HG02943 (cell line): Measurements from ENCODE around the gene CTBP1.

ENCODE experiments used
- ATAC-seq: cut with Tn5 transposase; IDR thresholded peaks from one replicate; pipeline ENCODE4 v1.9.1; 2021; ENCODE audit warnings: mild to moderate bottlenecking, low read depth, moderate library complexity; ENCODE audit not compliant: unreplicated experiment

CTBP1 gene

DNA sequence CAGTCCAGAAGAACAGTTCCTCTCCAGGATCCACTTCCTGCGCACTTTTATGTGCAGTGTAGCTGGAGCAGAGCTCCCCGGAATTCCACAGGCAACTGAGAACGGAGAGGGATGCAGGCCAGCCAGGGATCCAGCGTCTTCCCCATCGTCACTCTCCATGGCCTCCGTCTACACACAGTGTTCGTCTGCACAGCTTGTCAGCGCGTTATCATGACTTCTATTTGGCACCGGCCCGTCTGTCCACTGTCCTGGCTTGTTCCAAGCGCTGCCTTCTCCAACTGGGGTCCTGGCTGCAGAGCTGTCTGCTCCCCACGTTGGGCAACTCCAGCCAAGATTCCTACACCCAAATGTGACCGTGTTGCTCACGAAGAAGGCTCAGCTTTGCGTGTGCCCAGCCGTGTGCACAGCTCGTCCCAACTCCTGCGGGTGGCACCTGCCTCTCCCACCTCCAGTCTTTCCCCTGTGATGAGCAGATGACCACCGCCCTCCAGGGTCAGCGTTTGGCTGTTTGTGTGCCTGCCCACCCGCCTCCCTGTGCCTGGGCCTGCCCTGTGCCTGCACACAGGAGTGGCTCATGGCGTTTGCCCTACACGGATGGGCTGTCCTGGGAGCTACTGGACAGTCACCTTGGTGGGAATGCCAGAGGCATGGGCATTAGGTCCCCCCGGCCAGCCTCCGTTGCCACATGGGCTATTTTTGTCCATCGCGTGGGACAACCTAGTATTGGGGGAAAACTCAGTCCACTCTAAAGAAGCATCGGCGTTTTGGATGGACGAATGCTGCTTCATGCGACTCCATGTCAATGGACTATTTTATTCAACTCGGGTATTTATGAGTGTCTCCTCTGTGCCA, 2.2 kb upstream of the CTBP1 start:
- no peak for ATAC-seq

DNA sequence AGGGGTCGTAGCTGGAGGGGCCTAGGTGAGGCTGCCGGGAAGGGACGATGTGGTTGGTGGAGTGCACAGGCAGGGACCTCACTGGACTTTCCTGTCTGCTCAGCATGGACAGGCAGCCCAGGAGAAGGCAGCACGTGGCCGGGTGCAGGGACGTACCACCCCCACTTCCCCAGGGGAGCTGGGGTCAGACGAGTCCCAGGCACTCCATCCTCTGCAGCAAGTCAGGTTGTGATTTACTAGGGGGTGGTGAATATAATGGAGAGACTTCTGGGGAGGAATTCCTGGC, 1.5 kb upstream of the CTBP1 start:
- ATAC-seq, result no peak

DNA sequence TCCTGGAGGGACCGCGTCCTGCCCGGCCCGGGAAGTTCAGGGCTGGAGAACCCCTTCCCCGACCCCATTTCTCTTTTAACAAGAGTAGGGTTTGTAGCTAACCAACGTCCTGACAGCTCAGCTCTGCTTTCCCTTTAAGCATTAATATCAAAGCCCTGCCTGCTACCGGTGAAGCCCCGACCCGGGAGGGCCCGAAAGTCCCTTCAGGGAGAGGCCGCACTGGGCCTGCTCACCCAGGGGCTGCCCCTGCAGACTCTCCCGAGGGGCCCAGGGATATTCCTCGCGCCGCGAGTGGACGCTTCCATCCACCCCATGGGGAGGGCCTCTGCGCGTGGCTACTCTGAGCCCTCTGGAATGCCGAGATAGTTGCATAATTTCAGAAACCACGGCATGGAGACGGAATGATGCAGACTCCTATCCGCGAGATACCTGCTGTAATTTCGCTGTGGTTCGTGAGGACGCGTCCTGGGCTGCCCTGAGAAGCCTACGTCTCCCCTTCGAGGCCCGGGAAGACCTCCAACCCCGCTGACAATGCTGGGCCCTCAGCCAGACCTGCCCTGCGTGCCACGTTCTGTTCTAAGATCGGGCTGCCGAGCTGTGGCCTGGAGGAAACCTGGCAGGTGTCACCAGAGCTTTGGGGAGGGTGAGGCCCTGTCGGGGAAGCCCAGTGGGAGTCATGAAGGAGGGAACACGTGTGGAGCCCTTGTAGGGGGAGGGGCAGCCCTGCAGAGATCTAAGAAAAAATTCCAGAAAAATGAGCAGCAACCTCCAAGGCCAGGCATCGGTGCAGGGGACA, 999 bp upstream of the CTBP1 start:
- no peak for ATAC-seq

DNA sequence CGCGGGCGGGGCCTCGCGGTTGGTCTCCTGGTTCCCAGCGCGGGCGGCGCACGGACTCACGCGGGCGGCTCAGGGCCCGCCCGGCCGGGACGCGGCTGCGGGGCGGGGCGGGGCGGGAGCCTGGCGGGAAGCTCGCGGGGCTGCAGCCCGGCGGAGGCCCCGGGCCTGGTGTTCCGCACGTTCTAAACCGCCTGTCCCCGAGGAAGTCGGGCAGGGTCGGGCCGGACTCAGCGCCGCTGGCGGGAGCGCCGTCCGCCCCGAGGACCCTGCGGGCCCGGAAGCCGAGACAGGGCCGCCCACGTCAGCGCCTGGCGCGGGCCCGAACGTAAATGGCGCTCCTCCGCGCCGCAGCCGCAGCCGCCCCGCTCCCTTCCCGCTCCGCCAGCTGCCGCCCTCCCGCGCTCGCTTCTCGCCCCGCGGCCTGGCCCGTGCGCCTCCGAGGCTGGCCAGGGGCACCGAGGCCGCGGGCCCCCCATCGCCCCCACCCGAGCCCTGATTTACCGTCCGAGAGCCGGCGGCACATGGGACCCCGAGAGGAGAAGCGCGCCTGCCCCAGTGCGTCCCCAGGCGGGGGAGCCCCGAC, 309 bp upstream of the CTBP1 start:
- ATAC-seq, result peak; percentile 46

DNA sequence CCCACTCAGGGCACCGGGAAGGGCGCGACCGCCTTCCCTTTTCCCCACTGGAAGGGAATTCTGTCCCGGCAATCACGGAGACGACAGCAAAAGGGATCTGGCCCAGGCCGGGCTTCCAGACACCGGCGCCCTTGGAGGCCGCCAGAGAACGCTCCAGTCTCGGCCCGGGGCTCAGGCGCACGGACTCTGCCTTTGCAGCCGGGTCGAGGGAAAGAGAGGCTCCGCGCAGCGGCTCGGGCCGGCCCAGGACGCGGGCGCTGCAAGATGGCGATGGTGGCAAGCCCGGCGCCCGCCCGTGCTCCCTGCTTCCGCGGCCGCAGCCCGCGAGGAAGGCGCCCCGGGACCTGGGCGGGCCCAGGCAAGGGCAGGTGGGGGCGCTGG, 1.1 kb downstream of the CTBP1 start:
- peak; percentile 21 for ATAC-seq

DNA sequence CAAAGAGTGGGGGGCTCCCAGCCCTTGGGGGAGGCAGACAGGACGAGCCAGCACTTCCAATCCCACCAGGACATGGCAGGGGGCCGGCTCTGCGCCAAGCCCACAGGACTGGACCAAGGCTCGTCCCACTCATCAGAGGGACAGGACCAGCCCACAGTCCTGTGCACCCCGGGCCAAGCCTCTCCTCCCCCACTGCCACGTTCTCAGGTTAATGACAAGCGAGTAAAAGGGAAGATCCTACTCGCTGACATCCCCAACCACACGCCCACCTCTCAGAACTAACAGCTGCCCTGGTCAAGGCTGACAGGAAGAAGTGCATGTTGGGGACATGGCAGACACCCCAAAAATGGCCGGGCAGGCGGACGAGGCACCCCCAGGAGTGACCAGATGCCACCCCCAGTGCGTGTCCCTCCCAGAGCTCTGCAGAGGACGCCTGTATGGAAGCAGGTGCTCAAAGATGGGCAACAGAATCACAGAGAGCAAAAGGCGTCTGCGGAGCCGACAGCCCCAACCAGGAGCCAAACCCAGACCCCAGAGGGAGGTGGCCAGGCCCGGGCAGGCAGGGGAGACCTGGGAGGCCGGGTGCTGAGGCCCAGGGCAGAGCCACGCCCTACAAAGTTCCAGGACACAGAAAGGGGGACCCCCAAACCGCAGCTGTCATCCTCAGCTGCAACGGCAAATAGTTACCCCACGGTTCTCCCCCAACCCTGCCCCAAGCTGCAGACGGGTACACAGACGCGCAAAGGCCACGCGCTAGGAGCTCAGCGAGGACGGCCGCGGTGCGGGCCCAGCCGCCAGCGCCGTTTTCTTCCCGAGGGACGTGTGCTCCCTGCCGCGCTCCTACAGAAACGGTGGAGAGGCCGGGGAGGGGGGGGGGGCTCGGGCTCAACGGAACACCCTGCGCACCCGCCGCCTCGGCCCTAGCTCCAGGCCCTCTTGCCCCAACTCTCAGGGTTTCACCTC, 1.7 kb downstream of the CTBP1 start:
- no peak for ATAC-seq

DNA sequence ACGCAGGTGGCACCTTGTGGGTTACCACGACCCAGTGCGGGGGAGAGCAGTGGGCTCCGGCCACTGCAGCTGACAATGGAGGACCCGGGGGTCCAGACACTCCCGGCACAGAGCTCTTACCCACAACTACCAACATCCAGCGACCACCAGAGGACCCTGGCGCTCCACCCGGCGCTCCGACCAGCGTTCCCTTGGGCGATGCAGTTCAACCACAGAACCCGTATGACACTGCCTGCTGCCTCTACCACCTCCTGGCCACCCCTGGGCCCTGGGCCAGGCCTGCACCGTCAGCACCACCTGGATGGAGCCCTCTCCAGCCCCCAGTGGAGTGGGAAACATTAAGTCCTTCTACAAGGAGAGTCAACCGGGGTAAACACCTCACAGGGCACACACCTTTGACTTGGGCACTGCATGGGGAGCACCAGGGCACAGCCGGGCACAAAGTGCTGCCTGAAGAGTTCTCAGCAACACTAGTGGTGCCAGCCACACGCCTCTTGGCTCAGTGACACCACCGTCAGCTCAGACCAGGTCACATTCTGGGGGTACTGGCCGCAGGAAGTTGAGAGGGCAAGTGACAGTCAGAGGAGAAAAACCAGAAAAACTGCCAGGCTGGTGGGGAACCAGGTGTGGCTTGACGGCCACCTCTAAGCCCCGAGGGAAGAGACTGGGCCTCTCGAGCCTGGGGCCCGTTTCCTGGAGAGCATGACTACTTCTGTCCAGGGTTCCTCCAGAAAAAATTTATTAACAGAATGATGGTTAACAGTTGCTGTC, 2.6 kb downstream of the CTBP1 start:
- no peak for ATAC-seq

DNA sequence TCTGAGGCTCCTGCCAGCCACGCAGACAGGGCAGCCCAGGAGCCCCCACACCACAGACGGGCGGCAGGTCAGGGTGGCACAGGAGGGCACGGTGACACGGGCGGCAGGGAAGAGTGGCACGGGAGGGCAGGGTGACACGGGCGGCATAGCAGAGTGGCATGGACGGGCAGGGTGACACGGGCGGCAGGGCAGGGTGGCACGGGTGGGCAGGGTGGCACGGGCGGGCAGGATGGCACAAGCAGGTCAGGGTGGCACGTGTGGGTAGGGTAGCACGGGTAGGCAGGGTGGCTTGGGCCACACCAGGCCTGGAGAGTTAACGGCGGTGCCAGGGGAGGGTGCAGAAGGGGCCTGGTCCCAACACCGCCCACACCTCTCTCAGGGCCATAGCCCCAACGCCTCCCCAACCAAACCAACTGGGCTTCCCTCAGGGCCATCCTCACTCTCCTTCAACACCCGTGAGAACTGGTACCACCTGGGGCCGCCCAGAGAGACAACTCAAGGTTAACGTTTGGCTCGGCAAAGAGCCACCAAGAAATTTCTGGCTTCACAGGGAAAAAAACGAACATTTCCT, 3.4 kb downstream of the CTBP1 start:
- no peak for ATAC-seq

DNA sequence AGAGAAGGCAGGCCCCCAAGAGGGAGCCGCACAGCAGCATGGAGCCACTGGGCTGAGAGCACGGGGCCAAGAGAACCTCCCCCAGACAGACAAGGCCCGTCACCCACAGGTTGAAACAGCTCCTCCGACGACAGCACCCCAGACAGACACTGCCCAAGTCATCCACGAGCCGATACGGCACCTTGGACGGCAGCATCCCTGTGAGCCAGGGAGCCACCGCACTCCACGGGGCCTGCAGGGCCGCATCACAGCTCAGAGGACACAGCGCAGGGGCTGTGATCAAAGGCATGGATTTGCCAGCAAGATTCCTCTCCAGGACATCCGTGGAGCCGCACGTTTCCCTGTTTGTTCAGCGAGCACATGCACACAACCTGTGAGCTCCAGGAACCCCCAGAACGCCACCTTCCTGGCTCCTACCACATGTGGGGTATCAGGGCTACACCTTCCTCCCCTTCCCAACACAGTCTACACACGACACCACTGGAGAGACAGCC, 3.9 kb downstream of the CTBP1 start:
- ATAC-seq, result no peak

DNA sequence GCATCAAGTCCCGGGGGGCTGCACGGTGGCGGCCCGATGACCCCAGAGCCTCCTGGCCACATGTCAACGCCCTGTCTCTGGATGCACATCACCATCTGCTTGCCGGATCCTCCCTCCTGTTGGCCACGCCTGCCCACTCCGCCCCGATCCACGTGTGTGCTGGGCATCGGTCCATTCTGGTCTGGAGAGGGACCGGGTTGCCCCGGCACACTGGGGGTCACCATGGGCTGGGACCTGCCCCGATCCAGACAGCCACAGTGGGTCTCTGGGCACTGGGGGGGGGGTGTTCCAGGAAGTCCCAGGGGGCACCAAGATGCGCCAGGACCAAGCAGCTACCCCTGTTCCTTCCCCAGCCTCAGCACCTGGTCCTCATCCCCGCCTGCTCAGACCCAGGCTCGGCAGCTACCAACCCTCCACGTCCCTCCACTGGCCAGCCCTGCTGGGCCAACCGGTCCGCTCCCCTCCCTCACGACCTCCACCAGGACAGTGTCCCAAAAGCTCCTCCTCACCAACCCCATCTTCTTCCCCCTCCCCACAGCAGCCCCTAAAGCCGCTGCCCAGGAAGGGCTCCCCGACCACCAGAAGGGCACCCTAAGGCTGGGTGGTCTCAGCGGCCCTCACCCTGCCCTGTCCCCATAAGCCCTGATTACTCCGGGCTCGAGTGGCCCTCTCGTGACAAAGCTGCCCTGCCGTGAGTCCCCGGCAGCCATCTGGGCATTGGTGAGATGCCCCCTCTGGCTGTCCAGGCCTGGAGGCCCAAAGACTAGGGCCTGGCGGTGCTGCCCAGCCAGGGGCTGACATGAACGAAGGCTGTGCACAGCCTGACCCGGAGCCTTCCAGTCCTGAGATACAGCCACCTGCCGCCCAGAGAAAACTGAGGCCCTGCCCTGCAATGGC, 4.6 kb downstream of the CTBP1 start:
- ATAC-seq, result no peak

DNA sequence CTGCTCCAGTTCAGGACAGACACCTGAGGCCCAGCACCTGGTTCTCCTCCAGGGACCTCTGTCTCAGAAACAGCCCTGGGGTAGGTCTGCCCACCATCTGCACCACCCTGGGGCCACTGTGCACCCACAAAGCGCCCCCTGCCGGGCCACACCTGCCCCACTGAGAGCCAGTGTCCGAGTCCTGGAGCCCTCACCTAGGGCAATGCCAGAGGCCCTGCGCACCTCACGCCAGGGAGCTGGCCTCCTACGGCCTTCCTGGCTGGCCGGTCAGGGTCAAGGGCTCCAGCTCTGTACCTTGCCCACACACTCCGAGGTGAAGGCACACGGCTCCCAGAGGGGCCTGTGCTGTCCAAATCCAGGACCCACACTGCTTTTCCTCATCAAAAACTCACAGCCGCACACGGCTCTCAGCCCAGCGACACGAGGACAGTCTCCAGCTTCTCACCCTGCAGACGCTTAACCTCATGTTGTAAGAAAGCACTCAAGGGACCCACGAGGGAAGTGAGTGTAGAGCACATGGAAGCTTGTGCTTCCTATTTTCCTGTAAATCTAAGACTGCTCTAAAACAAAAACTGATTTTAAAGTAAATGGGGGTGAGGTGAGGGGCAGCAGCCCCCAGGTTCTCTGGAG, 5.4 kb downstream of the CTBP1 start:
- no peak for ATAC-seq

DNA sequence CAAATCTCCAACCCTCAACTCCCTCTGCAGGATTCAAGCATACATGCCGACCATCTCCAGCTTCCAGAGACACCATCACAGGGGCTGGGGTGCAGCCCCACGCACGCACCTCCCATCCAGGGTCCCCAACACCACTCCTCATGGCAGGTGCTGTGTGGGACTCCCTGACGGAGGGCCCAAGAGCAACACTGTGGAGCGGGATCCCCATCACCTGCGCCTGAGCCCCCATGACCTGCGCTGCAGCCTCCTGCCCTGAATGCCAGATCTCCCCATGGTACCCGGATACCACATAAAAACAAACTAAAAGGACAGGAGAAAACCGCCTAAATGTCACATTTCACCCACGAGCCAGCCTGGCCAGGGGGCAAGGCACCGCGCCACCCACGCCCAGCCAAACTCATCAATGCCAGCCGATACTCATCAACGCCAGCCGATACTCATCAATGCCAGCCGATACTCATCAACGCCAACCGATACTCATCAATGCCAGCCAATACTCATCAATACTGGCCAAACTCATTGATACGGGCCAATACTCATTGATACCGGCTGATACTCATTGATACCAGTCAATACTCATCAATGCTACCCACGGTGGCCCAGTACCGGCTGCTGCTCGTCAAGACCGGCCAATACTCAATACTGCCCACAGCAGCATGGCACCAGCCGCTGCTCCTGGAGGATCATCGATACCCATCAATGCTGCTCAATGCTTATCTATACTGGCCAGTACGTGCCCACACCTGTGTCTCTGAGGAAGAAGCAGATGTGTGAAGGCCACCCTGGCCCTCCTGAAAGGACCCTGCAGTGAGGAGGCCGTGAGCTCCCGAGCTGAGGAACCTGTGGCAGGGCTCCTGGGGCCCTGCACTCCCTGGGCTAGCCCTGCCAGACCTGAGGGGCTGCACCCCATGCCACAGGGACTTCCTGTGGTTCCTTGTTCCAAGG, 6.2 kb downstream of the CTBP1 start:
- no peak for ATAC-seq

DNA sequence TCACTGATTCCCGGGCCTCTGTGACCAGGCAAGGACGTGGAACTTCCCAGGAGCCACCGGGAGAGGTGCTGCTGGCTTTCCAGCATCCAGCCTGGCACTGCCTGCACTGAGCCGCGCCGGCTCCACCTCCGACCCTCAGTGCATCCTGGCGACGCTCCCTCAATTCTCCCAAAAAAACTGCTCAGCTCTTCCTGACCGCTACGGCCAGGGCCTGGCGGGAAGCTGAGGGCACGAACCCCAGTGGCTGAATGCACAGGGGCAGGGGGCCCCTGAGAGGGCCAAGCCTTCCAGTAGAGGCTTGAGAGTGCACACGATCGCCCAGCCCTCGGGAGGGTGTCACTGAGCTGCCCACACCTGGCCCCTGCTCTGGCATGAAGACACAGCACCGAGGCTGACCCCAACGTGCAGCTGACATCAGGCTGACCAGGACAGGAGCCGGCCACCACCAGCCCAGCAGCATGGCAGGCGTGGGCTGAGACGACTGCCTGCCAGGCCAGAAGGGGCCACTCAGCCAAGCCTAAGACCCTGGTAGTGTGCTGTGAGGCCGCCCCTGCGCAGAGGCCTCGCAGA, 6.9 kb downstream of the CTBP1 start:
- no peak for ATAC-seq

DNA sequence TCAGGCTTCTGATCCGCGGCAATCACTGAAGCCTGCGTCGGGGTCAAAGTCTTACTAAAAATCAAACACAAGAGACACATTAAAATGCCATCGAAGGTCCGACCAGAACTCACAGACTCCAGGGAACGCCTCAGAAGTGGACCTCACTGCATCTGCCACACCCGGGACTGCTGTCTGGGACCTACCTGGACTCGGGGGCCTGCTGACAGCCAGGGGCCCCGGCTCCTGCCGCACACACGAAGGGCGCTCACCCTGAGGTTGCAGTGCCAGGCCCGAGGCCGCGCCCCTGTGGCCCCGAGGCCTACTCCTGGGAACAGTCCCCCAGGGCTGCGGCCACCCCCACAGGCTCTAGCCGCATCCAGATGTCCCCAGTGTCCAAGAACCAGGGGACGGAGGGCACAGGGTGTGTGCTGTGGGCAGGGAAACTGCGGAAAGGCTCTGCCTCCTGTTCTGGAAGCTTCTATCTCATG, 7.4 kb downstream of the CTBP1 start:
- no peak for ATAC-seq

DNA sequence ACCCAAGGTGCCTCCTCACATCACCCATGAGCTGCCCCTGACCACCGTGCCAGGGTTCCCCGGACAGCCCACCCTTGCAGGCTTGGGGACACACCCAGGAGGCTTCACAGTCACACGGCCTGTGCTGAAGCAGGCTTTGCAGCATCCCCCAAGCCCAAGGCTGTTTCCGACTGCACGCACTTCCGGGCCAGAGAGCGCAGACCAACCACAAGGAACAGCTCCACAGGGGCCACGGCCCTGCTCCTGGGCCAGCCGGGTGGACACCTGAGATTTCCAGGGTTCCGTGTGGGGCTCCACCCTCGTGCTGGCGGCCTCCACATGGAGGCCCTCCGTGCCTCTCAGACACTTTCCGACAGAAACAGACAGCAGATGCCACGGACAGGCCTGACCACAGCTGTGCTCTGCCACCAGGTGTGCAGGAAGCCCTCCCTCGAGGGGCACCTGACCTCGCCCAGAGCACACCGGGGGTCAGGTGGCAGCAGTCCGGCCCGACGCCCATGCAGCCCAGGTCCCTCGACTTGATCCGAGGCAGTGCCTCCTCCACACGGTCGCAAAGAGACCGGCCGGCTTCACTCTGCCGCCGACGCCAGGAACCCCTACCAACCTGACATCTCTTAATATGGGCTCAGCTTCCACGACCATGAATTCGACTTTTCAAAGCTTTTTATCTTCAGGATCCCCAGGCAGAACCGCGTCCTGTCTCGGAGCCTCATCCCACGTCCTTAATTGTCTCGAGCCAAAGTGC, 8.0 kb downstream of the CTBP1 start:
- ATAC-seq, result no peak

DNA sequence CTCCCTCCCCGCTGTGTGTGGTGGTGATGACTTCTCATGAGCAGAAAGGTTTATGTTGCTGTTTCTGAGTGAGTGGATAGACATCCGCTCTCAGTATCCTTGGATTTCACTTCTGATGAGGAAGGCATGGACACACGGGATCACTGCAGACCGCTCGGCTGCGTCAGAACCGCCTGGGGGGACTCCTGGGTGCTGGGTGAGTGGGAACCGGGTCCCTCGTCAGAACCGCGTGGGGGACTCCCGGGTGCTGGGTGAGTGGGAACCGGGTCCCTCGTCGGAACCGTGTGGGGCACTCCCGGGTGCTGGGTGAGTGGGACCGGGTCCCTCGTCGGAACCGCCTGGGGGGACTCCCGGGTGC, 9.0 kb downstream of the CTBP1 start:
- no peak for ATAC-seq
